Amniotic epithelial cell (primary cell): ENCODE results near the gene DAPP1.

Experiments
- DNase-seq: peaks from one replicate; pipeline ENCODE4 v3.0.0-alpha.2; 2010; ENCODE audit warnings: low read depth

Gene DAPP1

DNA sequence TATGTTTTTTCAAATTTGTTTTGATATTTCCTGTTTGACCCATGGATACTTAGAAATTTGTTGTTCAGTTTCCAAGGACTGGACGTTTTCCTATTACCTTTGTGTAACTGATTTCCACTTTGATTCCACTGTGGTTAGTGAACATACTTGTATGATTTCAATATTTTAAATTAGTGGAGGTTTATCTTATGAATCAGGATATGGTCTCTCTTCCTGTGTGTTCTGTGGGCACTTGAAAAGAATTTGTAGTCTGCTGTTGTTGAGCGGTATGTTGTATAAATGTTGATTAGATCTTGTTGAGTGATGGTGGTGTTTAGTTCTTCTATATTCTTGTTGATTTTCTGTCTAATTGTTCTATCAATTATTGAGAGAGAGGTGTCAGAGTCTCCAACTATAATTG is 98.8 kb downstream of the DAPP1 start:
- DNase-seq, result peak; percentile 11

DNA sequence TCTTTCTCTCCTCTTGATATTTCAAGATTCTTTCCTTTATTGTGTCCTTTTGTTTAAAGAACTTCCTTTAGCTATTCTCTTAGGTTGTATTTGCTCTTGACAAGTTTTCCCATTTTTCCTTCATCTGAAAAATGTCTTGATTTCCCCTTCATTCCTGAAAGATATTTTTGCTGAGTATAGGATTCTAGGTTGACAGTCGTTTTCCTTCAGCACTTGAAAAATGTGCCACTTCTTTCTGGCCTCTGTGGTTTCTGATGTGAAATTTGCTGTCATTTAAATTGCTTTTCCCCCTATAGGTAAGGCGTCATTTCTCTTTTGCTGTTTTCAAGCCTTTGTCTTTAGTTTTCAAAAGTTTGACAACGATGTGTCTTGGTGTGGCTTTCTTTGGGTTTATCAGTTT is 100.9 kb downstream of the DAPP1 start:
- DNase-seq, result no peak

DNA sequence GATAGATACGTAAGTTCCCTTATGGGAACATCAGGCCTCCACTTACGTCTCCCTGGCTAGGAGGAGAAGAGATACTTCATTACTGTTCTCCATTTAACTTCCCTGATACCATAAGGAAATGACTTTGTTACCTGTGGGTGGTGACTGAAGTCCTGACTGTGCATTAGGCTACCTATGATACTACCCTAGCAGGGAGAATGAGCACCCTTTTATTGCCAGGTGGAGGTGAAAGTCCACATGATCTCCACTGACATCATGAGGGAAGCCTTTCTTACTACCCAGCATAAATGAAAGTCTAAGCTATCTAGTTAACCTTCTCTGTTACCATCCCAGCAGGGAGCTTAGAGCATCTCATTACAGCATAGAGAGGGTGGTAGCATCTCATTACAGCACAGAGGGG is 102.0 kb downstream of the DAPP1 start:
- no peak for DNase-seq
